HCT116 (cell line): ENCODE data around the gene NAA80. TPM values are rescaled to one million over a fixed set of nuclear protein-coding genes. Genes with fewer than 3 reads are reported as not detected.

Experiments
- ATAC-seq: fragments of 200-7000 bp; cut with Tn5 transposase; 2 replicates; pipeline ENCODE4 v1.9.1; 2020; ENCODE audit warnings: mild to moderate bottlenecking, moderate library complexity
- BruUV-seq: library from RNA; stranded (reverse); fragments of 400-500 nt; replicated peaks from 2 replicates; lab custom pipeline; 2021; lab: Mats Ljungman, UMichigan
- CTCF ChIA-PET: fragments of 300-600 bp; sonication (Branson Sonifier 250); formaldehyde crosslinking; loops from one replicate; lab custom pipeline; 2021; ENCODE audit warnings: antibody characterized with exemption; lab: Charles Lee
- POLR2A ChIA-PET: fragments of 300-600, 350-600 bp; sonication (Branson Sonifier 250); formaldehyde crosslinking; loops from one replicate; lab custom pipeline; 2021; ENCODE audit warnings: antibody characterized with exemption; lab: Charles Lee
- RAD21 ChIA-PET, 2 experiments: fragments of 300-600 bp; sonication (Branson Sonifier 250); formaldehyde crosslinking; loops; one replicate each; lab custom pipeline; 2023; ENCODE audit warnings: low total read pairs in 2 of 2; ENCODE audit not compliant: uncharacterized antibody in 2 of 2, unreplicated experiment in 2 of 2, low non-redundant PET in 1 of 2; lab: Charles Lee
- DNase-seq: peaks from one replicate; pipeline ENCODE4 v3.0.0-alpha.2; 2010; ENCODE audit warnings: low read depth, low spot score
- H2AFZ ChIP-seq: fragments of 200-600 bp; shearing (Covaris generic), sonication (generic); 2 replicates; pipeline ENCODE4 v1.6.1; 2017; ENCODE audit warnings: low read depth, mixed run types, mixed read lengths, antibody characterized with exemption, low read length; ENCODE audit not compliant: poor library complexity, severe bottlenecking
- H3K27ac ChIP-seq: 2 replicates; pipeline ENCODE4 v1.5.1; 2012; ENCODE audit warnings: low read depth, low read length
- H3K27me3 ChIP-seq: fragments of 200-600 bp; sonication (generic); 2 replicates; pipeline ENCODE4 v1.6.1; 2016; ENCODE audit warnings: mixed run types, low read length, mixed read lengths; ENCODE audit not compliant: insufficient read depth
- H3K36me3 ChIP-seq, 2 experiments: fragments of 200-500 bp in 1 of 2; fragments of 200-600 bp in 1 of 2; sonication (Bioruptor generic) in 1 of 2; sonication (generic) in 1 of 2; 2 replicates each; pipeline versions ENCODE4 v1.5.1 to v1.6.1; 2014 to 2016; ENCODE audit warnings: low read length in 2 of 2, inconsistent platforms in 1 of 2, mixed read lengths in 1 of 2, mixed run types in 1 of 2; ENCODE audit not compliant: insufficient read depth in 2 of 2, control insufficient read depth in 1 of 2
- H3K4me1 ChIP-seq, 2 experiments: fragments of 200-600 bp in 1 of 2; sonication (generic) in 1 of 2; 2 replicates each; pipeline versions ENCODE4 v1.5.1 to v1.6.1; 2012 to 2017; ENCODE audit warnings: low read length in 2 of 2, inconsistent platforms in 1 of 2, mild to moderate bottlenecking in 1 of 2, mixed read lengths in 1 of 2, mixed run types in 1 of 2, moderate library complexity in 1 of 2; ENCODE audit not compliant: insufficient read depth in 2 of 2, control insufficient read depth in 1 of 2
- H3K4me2 ChIP-seq: fragments of 200-600 bp; sonication (generic); 2 replicates; pipeline ENCODE4 v1.6.1; 2017; ENCODE audit warnings: mixed run types, low read length, mixed read lengths
- H3K4me3 ChIP-seq, 2 experiments: fragments of 200-600 bp in 1 of 2; sonication (generic) in 1 of 2; replicated peaks in 1 of 2; 2 replicates each; pipeline ENCODE4 v1.5.1; 2011 to 2016; ENCODE audit warnings: low read length in 2 of 2, control low read depth in 1 of 2, low read depth in 1 of 2, mild to moderate bottlenecking in 1 of 2, mixed read lengths in 1 of 2, mixed run types in 1 of 2
- H3K79me2 ChIP-seq: fragments of 200-600 bp; sonication (generic); 2 replicates; pipeline ENCODE4 v1.6.1; 2017; ENCODE audit warnings: mild to moderate bottlenecking, mixed run types, low read length, moderate library complexity, mixed read lengths; ENCODE audit not compliant: insufficient read depth
- H3K9ac ChIP-seq: fragments of 200-600 bp; sonication (generic); 2 replicates; pipeline ENCODE4 v1.6.1; 2016; ENCODE audit warnings: low read length, mixed read lengths
- H3K9me2 ChIP-seq: fragments of 200-600 bp; sonication (generic), shearing (Covaris generic); 2 replicates; pipeline ENCODE4 v1.6.1; 2017; ENCODE audit warnings: mixed run types, mild to moderate bottlenecking, moderate library complexity; ENCODE audit not compliant: insufficient read depth
- H3K9me3 ChIP-seq, 2 experiments: fragments of 200-500 bp in 1 of 2; fragments of 200-600 bp in 1 of 2; sonication (Bioruptor generic) in 1 of 2; sonication (generic) in 1 of 2; 2 replicates each; pipeline ENCODE4 v1.6.1; 2014 to 2017; ENCODE audit warnings: low read length in 2 of 2, mixed read lengths in 2 of 2, inconsistent platforms in 1 of 2, low read depth in 1 of 2, mild to moderate bottlenecking in 1 of 2, mixed run types in 1 of 2, moderate library complexity in 1 of 2; ENCODE audit not compliant: control insufficient read depth in 1 of 2, insufficient read depth in 1 of 2
- H4K20me1 ChIP-seq: fragments of 200-600 bp; sonication (generic), shearing (Covaris generic); 2 replicates; pipeline ENCODE4 v1.6.1; 2017; ENCODE audit warnings: mixed run types, mild to moderate bottlenecking, moderate library complexity; ENCODE audit not compliant: insufficient read depth
- CEBPB ChIP-seq: IDR thresholded peaks from 2 replicates; pipeline ENCODE4 v1.6.1; 2012; ENCODE audit warnings: low read depth
- EZH2phosphoT487 ChIP-seq: fragments of 200-600 bp; IDR thresholded peaks from 2 replicates; pipeline ENCODE4 v1.6.1; 2018; ENCODE audit warnings: antibody characterized with exemption, borderline replicate concordance
- JUND ChIP-seq: IDR thresholded peaks from 2 replicates; pipeline ENCODE4 v1.6.1; 2012
- POLR2AphosphoS5 ChIP-seq: IDR thresholded peaks from 2 replicates; pipeline ENCODE4 v1.6.1; 2011; ENCODE audit warnings: mild to moderate bottlenecking, low read depth, low read length, moderate library complexity
- TCF7L2 ChIP-seq: IDR thresholded peaks from 2 replicates; pipeline ENCODE4 v1.7.0; 2011; ENCODE audit warnings: borderline replicate concordance, inconsistent platforms; ENCODE audit not compliant: insufficient read depth, insufficient read length; ENCODE audit errors: extremely low read depth
- YY1 ChIP-seq: IDR thresholded peaks from 2 replicates; pipeline ENCODE4 v1.6.1; 2011; ENCODE audit warnings: low read length, low read depth, moderate library complexity, mild to moderate bottlenecking; ENCODE audit not compliant: insufficient replicate concordance; ENCODE audit errors: extremely low read depth
- intact Hi-C: fragments of 100-400 bp; cut with micrococcal nuclease; formaldehyde crosslinking; loops from 2 replicates; pipeline ENCODE4 v1.10.0; 2022
- total RNA-seq: library from RNA; stranded (reverse); gene quantifications from one replicate; pipeline ENCODE4 v1.2.1, GENCODE V29; 2021; ENCODE audit not compliant: unreplicated experiment
- TF ChIP-seq, protein P1 (sequence below): IDR thresholded peaks from 2 replicates; pipeline ENCODE4 v1.6.1; 2011; ENCODE audit warnings: mild to moderate bottlenecking, low read length, moderate library complexity; ENCODE audit not compliant: insufficient replicate concordance; ENCODE audit errors: extremely low read depth
- TF ChIP-seq, protein P2 (sequence below): IDR thresholded peaks from 2 replicates; pipeline ENCODE4 v1.6.1; 2012

Gene NAA80
- total RNA-seq, 1 experiment from 2014 or later: 21.3 TPM

- H3K9me2 ChIP-seq: no peaks in the 10 kb centered on the region
- no peaks in the 10 kb centered on the region for H3K79me2 ChIP-seq
- H3K4me1 ChIP-seq: peaks cover 65 to 79% of the 10 kb centered on the region in 2 experiments
- ATAC-seq (no peak), DNase-seq (no peak)
- peak overlapping the region; percentile 12; the same call in 1 of the 2 replicates for H3K4me2 ChIP-seq
- H3K27me3 ChIP-seq: no peaks in the 10 kb centered on the region
- H3K36me3 ChIP-seq: no peaks in the 10 kb centered on the region
- POLR2A ChIA-PET: interaction anchor here (1.0 to 1.5 kb wide), 2 partner anchors 21 to 36 kb away, joined by 3 to 4 read pairs; partner anchors contain the start of genes GNAI2 and IFRD2
- no peak overlapping the region; the same call in 1 of the 2 replicates for H3K27ac ChIP-seq
- no peak overlapping the region for H3K9ac ChIP-seq
- intact Hi-C loops: loop anchor here (5.0 kb wide), 1 partner anchor 149 kb away; no protein-coding TSS in a partner anchor
- no peaks in the 10 kb centered on the region for H4K20me1 ChIP-seq
- BruUV-seq: no TSS peak
- CTCF ChIA-PET: interaction anchor here (1.1 to 3.4 kb wide), 5 partner anchors 11 to 77 kb away, joined by 3 to 27 read pairs (median 9); no protein-coding TSS in a partner anchor
- no peaks in the 10 kb centered on the region for H3K9me3 ChIP-seq
- no peak for TF ChIP-seq CEBPB
- TF ChIP-seq JUND: no peak
- TF ChIP-seq, protein P1, sequence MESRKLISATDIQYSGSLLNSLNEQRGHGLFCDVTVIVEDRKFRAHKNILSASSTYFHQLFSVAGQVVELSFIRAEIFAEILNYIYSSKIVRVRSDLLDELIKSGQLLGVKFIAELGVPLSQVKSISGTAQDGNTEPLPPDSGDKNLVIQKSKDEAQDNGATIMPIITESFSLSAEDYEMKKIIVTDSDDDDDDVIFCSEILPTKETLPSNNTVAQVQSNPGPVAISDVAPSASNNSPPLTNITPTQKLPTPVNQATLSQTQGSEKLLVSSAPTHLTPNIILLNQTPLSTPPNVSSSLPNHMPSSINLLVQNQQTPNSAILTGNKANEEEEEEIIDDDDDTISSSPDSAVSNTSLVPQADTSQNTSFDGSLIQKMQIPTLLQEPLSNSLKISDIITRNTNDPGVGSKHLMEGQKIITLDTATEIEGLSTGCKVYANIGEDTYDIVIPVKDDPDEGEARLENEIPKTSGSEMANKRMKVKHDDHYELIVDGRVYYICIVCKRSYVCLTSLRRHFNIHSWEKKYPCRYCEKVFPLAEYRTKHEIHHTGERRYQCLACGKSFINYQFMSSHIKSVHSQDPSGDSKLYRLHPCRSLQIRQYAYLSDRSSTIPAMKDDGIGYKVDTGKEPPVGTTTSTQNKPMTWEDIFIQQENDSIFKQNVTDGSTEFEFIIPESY: no peak
- no peak for TF ChIP-seq EZH2phosphoT487
- no peak for TF ChIP-seq TCF7L2
- TF ChIP-seq YY1: no peak
- TF ChIP-seq, protein P2, sequence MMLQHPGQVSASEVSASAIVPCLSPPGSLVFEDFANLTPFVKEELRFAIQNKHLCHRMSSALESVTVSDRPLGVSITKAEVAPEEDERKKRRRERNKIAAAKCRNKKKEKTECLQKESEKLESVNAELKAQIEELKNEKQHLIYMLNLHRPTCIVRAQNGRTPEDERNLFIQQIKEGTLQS: no peak
- no peak for TF ChIP-seq POLR2AphosphoS5
- RAD21 ChIA-PET: interaction anchor here (1.1 to 1.9 kb wide), 2 partner anchors 11 kb away, joined by 4 to 7 read pairs; no protein-coding TSS in a partner anchor
- H2AFZ ChIP-seq: no peak overlapping the region
- H3K4me3 ChIP-seq: no peak overlapping the region
These were observed 27.8 kb downstream of the NAA80 start for GRCh38 chr3:50271314-50271936.
